NCI-H2081 (cell line): Measurements from ENCODE around the gene UBE2C.
"Not testable (repeated sequence)": the region's sequence is repeated elsewhere in the genome, so short reads cannot be mapped to it uniquely, and the experiment has no call there.

Experiments used
- DNase-seq, 2 experiments: peaks; one replicate each; lab custom pipeline; 2025; lab: John Stamatoyannopoulos, UW

The UBE2C gene

GRCh38 chr20:45812157-45813005, at the start of gene UBE2C:
Gene UBE2C (plus strand): TSS chr20:45812644. CDS start chr20:45812696, 52 bp downstream.
- DNase-seq: peak; percentile 98 to 100

GRCh38 chr20:45764618-45765282, 47.7 kb upstream of the UBE2C start:
- not testable (repeated sequence) for DNase-seq

- no peak for DNase-seq
Measured at GRCh38 chr20:45765307-45765875, 47.1 kb upstream of the UBE2C start.

- DNase-seq: no peak
Measured at GRCh38 chr20:45765980-45766379, 46.5 kb upstream of the UBE2C start.

GRCh38 chr20:45768479-45768878, 44.0 kb upstream of the UBE2C start:
- no peak for DNase-seq

- peak; percentile 77 to 81 for DNase-seq
Measured at GRCh38 chr20:45771182-45771759, 41.2 kb upstream of the UBE2C start.

GRCh38 chr20:45772693-45773092, 39.8 kb upstream of the UBE2C start:
- no peak for DNase-seq

GRCh38 chr20:45774945-45775344, 37.5 kb upstream of the UBE2C start:
- no peak for DNase-seq

GRCh38 chr20:45775411-45775810, 37.0 kb upstream of the UBE2C start:
- no peak for DNase-seq

GRCh38 chr20:45776931-45777330, 35.5 kb upstream of the UBE2C start:
- DNase-seq: no peak

- no peak for DNase-seq
Measured at GRCh38 chr20:45779011-45779915, 33.2 kb upstream of the UBE2C start.

GRCh38 chr20:45780159-45780558, 32.3 kb upstream of the UBE2C start:
- DNase-seq: no peak

- no peak for DNase-seq
Measured at GRCh38 chr20:45781391-45781931, 31.0 kb upstream of the UBE2C start.

- DNase-seq: no peak
Measured at GRCh38 chr20:45782890-45783289, 29.6 kb upstream of the UBE2C start.

- peak in 1 of 2 experiments; percentile 36 for DNase-seq
Measured at GRCh38 chr20:45783656-45784294, 28.7 kb upstream of the UBE2C start.

- no peak for DNase-seq
Measured at GRCh38 chr20:45788351-45788750, 24.1 kb upstream of the UBE2C start.

GRCh38 chr20:45792317-45793118, 19.9 kb upstream of the UBE2C start:
- DNase-seq: no peak

GRCh38 chr20:45796337-45797065, 15.9 kb upstream of the UBE2C start:
- DNase-seq: no peak

GRCh38 chr20:45797510-45797909, 14.9 kb upstream of the UBE2C start:
- not testable (repeated sequence) for DNase-seq
